Stimulated activated naive B cell treated with anti-CD40 and anti-IgM and Interleukin-4, amounts not matched to agents 10 μg/mL and 1 μg/mL and 100 μg/mL, for 72 hours (primary cell): Measurements from ENCODE around the gene TMEM35B.
"Not testable (repeated sequence)": the region's sequence is repeated elsewhere in the genome, so short reads cannot be mapped to it uniquely, and the experiment has no call there.

Experiments
- ATAC-seq, 2 donors: fragments of 150-1000 bp; cut with Tn5 transposase; replicated peaks; 2 replicates each; pipeline ENCODE4 v1.10.0; 2021; ENCODE audit warnings: moderate library complexity in 1 of 2
- DNase-seq: peaks from one replicate; pipeline ENCODE4 v3.0.0; 2021
- H3K27ac Mint-ChIP-seq: one replicate; pipeline ENCODE4 v1.8.0; 2022; ENCODE audit warnings: mild to moderate bottlenecking, mixed read lengths
- H3K27me3 Mint-ChIP-seq, 2 donors: one replicate each; pipeline ENCODE4 v1.8.0; 2022; ENCODE audit warnings: mixed read lengths in 2 of 2
- H3K36me3 Mint-ChIP-seq, 2 donors: one replicate each; pipeline ENCODE4 v1.8.0; 2022; ENCODE audit warnings: mixed read lengths in 2 of 2, mild to moderate bottlenecking in 1 of 2
- H3K4me1 Mint-ChIP-seq, 2 donors: one replicate each; pipeline ENCODE4 v1.8.0; 2022; ENCODE audit warnings: mixed read lengths in 2 of 2, mild to moderate bottlenecking in 1 of 2
- H3K4me3 Mint-ChIP-seq, 2 donors: one replicate each; pipeline ENCODE4 v1.8.0; 2022; ENCODE audit warnings: mild to moderate bottlenecking in 2 of 2, mixed read lengths in 2 of 2, moderate library complexity in 1 of 2
- H3K9me3 Mint-ChIP-seq, 2 donors: one replicate each; pipeline ENCODE4 v1.8.0; 2022; ENCODE audit warnings: mixed read lengths in 2 of 2, mild to moderate bottlenecking in 1 of 2

Gene TMEM35B

GRCh38 chr1:34968297-34968696, 16.9 kb downstream of the TMEM35B start:
- H3K4me1 Mint-ChIP-seq, DNase-seq, H3K36me3 Mint-ChIP-seq, H3K9me3 Mint-ChIP-seq, H3K4me3 Mint-ChIP-seq, ATAC-seq, H3K27me3 Mint-ChIP-seq, H3K27ac Mint-ChIP-seq: not testable (repeated sequence)

- not testable (repeated sequence) for H3K27me3 Mint-ChIP-seq, H3K36me3 Mint-ChIP-seq, DNase-seq, ATAC-seq, H3K4me1 Mint-ChIP-seq, H3K27ac Mint-ChIP-seq, H3K4me3 Mint-ChIP-seq, H3K9me3 Mint-ChIP-seq
Observed at GRCh38 chr1:34967672-34968071, 17.5 kb downstream of the TMEM35B start.

- no peaks in the 10 kb centered on the region for H3K4me1 Mint-ChIP-seq
- DNase-seq (no peak), ATAC-seq (no peak)
- H3K9me3 Mint-ChIP-seq: no peaks in the 10 kb centered on the region
- peaks cover 0 to 2% of the 10 kb centered on the region in 2 donors for H3K36me3 Mint-ChIP-seq
- no peak overlapping the region for H3K27ac Mint-ChIP-seq
- H3K27me3 Mint-ChIP-seq: peaks cover 0 to 5% of the 10 kb centered on the region in 2 donors
- H3K4me3 Mint-ChIP-seq: no peak overlapping the region
Observed at GRCh38 chr1:34965597-34965996, 19.6 kb downstream of the TMEM35B start.

- DNase-seq (no peak), ATAC-seq (no peak)
- peaks cover 3 to 4% of the 10 kb centered on the region in 2 donors for H3K9me3 Mint-ChIP-seq
- no peak overlapping the region for H3K27ac Mint-ChIP-seq
- H3K4me1 Mint-ChIP-seq: peaks cover 0 to 2% of the 10 kb centered on the region in 2 donors
- H3K27me3 Mint-ChIP-seq: peaks cover 11 to 15% of the 10 kb centered on the region in 2 donors
- H3K36me3 Mint-ChIP-seq: peaks cover 3 to 11% of the 10 kb centered on the region in 2 donors
- no peak overlapping the region for H3K4me3 Mint-ChIP-seq
Observed at GRCh38 chr1:34950428-34950827, 34.7 kb downstream of the TMEM35B start.

- H3K4me3 Mint-ChIP-seq, H3K27ac Mint-ChIP-seq, H3K4me1 Mint-ChIP-seq, H3K9me3 Mint-ChIP-seq, ATAC-seq, DNase-seq: not testable (repeated sequence)
- H3K27me3 Mint-ChIP-seq: peaks cover 15 to 19% of the 10 kb centered on the region in 2 donors
- H3K36me3 Mint-ChIP-seq: peaks cover 3 to 11% of the 10 kb centered on the region in 2 donors
Observed at GRCh38 chr1:34948739-34949138, 36.4 kb downstream of the TMEM35B start.

GRCh38 chr1:34947641-34948314, 37.4 kb downstream of the TMEM35B start:
- ATAC-seq, H3K9me3 Mint-ChIP-seq, H3K4me1 Mint-ChIP-seq, DNase-seq, H3K4me3 Mint-ChIP-seq, H3K27ac Mint-ChIP-seq: not testable (repeated sequence)
- H3K36me3 Mint-ChIP-seq: peaks cover 3 to 11% of the 10 kb centered on the region in 2 donors
- peaks cover 16 to 21% of the 10 kb centered on the region in 2 donors for H3K27me3 Mint-ChIP-seq

- Mint-ChIP-seq H3K9me3 (peaks cover 3 to 4% of the 10 kb centered on the region in 2 donors), H3K4me3 (no peak overlapping the region), H3K27me3 (peaks cover 9 to 14% of the 10 kb centered on the region in 2 donors), H3K36me3 (peaks cover 0 to 5% of the 10 kb centered on the region in 2 donors), H3K4me1 (no peaks in the 10 kb centered on the region), H3K27ac (no peak overlapping the region)
- no peak for DNase-seq
- no peak for ATAC-seq
Observed at GRCh38 chr1:34946211-34946610, 38.9 kb downstream of the TMEM35B start.

- H3K27me3 Mint-ChIP-seq: peaks cover 14 to 32% of the 10 kb centered on the region in 2 donors
- H3K27ac Mint-ChIP-seq, ATAC-seq, DNase-seq, H3K9me3 Mint-ChIP-seq, H3K36me3 Mint-ChIP-seq, H3K4me1 Mint-ChIP-seq, H3K4me3 Mint-ChIP-seq: not testable (repeated sequence)
Observed at GRCh38 chr1:34941798-34942197, 43.3 kb downstream of the TMEM35B start.
